A204.1 (cell line): ENCODE measurements around the gene CHSY1.
"Not testable (repeated sequence)": the region's sequence is repeated elsewhere in the genome, so short reads cannot be mapped to it uniquely, and the experiment has no call there.

Source experiments
- FAIRE-seq: peaks from 2 replicates; lab custom pipeline; 2012; peaks lifted over from hg19 to GRCh38; lab: Jason Lieb, UNC

The CHSY1 gene

GRCh38 chr15:101244889-101245668 is 6.8 kb downstream of the CHSY1 start:
- FAIRE-seq = no peak

DNA sequence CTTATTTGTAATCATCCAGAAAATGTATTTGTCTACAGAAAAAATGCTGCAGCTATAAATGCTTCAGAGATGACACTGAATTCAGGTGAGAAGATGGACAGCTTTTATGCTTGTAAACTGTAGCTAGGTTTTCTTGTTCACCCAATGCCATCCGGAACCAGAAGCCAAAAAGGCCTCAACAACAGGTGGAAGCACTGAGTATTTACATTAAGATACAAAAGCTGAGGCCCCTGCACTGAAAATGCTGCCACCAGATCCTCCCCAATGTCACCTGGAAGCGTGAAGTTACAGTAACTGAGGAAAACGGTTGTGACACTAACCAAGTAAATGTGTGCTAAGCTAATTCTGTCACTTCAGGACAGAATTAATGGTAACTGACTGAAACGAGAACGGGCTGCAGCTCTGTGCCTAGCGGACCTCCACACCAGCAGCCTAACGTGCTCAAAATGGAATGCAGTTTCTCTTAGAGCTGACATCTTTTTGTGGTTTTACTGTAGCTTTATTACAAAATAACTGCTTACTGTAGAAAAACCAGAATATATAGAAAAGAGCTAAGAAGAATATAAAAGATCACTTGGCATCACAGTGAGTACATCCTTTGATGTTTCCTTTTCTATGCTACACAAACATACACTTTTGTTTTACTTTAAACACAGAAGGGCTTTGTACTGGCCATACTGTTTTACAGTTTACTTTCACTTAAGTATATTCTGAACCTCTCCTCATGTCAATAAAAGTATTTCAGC is 7.6 kb downstream of the CHSY1 start:
- no peak for FAIRE-seq

DNA sequence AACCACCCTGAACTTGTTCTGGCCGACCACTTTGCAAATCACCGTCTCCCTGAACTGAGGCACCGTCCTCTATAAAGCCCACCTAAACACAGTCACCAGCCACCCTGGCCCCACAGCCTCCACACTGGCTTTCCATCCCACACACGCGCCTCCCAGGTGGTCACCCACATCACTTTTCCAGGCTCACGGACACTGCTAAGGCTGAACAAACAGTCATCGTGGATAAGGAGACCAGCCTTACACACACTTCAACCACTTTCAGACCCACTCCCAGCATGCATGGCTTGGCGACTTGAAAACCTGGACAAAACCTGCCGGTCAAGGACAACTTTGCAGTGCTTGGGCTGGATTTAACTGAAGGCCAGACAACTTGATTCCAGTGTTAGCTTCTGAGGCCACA is 8.4 kb downstream of the CHSY1 start:
- no peak for FAIRE-seq

- no peak for FAIRE-seq
These were observed 8.9 kb downstream of the CHSY1 start for GRCh38 chr15:101242999-101243336.

DNA sequence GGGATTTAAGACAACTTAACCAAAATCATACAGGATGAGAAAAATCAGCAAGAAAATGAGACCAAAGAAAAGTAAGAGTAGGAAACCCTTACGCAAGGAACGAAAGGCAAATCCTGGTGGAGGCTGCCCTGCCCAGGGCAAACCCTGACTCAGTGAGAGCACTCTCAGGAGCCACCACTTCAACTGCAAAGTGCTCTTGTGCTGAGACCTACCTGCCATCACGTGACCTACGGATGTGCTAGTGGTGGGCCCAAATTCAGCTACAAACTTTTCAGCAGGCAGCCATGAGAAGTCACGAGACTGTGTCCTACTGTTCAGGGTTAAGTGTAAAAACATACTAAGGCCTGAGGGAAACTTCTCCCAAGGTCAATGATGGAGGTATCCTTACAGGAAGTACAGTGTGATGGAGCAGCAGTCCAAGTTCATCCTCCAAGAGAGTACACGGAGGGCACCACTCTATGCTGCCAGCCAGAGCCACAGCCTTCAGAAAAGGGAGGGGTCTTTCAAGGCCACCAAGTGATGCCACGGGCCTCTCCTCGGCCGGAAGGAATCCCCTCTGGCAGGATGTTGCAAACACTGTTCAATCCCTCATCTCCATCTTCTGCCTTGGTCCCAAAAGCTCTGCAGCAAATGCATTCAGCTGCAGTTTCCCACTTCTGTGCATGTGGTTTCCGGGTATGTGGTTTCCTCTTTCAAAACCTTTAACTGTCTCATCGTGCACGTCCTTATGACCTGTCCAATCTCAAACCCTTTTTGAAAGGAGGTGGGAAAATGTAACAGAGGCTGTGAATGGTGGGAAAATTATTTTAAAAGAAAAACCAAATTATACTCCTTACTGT is 9.5 kb downstream of the CHSY1 start:
- FAIRE-seq = no peak

- no peak for FAIRE-seq
These were observed 11.5 kb downstream of the CHSY1 start for GRCh38 chr15:101240358-101240757.

DNA sequence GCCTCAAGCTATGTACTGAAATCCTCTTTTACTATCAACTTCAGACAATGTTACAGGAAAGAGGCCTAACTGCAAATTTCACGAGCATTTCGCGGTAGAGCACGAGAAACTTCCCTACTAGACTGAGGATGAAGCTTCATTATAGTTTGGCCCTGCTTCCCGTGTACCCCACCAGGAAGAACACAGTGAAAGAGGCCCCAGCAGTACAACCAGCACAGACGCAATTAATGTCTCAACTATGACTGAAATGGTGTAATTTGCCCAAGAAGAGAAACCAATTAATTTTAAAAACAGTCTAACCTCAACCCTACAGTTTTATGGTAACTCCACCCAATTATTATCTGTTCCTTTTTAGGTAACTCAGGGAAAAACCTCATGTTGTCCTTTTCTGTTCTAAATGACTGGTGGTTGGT is 12.1 kb downstream of the CHSY1 start:
- no peak for FAIRE-seq

- FAIRE-seq = no peak
These were observed 14.6 kb downstream of the CHSY1 start for GRCh38 chr15:101237251-101237650.

GRCh38 chr15:101233651-101234280 is 18.1 kb downstream of the CHSY1 start:
- FAIRE-seq = no peak

DNA sequence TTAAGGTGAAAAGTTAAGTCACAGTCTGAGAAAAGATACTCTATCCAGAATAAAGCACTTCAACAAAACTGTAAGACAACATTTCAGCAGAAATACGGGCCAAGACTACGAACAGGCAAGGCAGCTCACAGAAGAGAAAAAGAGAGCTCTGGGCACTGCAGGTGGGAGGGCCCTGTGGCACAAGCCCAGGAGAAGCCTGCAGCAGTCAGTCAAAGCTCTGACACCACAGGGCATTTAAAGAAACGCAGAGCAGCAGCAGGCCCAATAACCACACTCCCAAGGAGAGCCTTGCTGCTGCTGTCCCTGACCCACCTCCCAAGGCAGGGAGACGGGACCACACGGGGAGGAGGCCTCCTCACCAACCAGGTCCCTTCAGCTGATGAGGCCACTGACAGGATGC is 19.2 kb downstream of the CHSY1 start:
- no peak for FAIRE-seq

DNA sequence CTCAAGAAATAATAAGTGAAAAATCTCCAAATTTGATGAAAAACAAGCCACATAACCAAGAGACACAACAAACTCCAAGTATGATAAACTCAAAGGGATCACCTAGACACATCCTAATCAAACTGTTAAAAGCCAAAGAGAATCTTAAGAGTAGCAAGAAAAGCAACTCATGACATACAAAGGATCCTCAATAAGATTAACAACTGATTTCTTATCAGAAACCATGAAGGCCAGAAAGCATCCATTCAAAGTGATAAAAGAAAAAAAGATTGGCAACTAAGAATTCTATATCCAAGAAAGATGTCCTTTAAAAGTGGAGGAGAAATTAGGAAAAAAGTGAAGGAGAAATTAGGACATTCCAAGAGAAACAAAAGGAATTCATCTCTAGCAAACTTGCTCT is 23.5 kb downstream of the CHSY1 start:
- FAIRE-seq = no peak

DNA sequence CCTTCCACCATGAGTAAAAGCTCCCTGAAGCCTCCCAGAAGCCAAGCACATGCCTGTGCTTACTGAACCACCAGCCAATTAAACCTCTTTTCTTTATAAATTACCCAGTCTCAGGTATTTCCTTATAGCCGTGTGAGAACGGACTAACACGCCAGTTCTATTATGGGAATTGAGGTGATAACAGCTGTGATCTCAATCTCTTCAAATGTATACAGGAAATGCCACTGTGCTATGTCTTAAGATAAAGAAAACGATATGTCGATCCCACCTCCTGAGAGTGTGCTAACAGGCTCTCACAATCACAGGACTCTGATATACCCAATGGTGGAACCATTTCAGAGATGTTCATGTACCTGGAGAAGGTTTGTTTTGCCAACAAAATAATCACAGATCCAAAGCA is 26.2 kb downstream of the CHSY1 start:
- no peak for FAIRE-seq

- FAIRE-seq = no peak
These were observed 29.9 kb downstream of the CHSY1 start for GRCh38 chr15:101221902-101222301.

- no peak for FAIRE-seq
These were observed 31.8 kb downstream of the CHSY1 start for GRCh38 chr15:101220060-101220459.

GRCh38 chr15:101219441-101219840 is 32.4 kb downstream of the CHSY1 start:
- no peak for FAIRE-seq

DNA sequence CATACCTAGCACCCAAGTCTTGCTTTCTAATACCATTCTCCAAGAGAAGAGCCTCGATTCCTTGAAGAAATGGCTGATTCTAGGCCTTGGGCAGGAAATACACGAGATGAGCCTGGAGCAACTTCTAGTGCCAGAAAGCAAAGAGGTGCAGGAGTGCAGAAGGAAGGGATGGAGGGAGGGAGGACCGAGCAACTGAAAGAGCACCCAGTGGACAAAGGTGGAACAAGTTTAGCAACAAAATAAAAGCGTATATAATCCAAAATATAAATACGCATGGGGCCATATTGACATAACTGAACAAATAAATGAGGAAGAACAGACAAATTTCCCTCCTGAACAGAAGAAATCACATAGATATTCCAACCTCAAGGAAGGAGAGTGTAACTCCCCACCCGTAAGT is 34.4 kb downstream of the CHSY1 start:
- no peak for FAIRE-seq

DNA sequence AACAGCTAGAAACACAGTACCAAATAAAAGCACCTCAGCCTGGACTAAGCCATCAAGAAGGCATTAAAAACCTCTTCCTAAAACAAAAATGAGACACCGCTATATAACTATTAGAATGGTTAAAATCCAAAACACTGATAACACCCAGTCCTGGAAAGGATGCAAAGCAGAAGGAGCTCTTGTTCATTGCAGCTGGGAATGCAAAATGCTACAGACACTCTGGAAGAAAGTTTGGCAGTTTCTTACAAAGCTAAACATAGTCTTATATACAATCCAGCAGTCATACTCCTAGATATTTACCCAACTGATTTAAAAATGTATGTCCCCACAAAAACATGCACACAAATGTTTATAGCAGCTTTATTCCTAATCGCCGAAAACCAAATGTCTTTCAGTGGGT is 35.7 kb downstream of the CHSY1 start:
- no peak for FAIRE-seq

- FAIRE-seq = no peak
These were observed 36.2 kb downstream of the CHSY1 start for GRCh38 chr15:101215681-101216080.

DNA sequence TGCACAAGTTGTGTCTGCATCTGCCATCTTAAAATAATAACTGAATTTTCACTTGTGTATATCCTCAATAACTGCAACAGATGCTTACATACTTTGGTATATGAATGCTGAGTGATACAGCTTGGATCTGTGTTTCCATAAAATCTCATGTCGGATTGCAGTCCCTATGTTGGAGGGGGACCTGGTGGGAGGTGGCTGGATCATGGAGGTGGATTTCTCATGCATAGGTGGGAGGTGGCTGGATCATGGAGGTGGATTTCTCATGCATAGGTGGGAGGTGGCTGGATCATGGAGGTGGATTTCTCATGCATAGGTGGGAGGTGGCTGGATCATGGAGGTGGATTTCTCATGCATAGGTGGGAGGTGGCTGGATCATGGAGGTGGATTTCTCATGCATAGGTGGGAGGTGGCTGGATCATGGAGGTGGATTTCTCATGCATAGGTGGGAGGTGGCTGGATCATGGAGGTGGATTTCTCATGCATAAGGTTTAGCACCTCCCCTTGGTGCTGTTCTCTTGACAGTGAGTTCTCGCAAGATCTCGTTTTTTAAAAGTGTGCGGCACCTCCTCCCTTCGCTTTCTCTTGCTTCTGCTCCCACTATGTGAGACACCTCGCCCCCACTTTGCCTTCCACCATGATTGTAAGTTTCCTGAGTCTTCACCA is 37.3 kb downstream of the CHSY1 start:
- FAIRE-seq = not testable (repeated sequence)

DNA sequence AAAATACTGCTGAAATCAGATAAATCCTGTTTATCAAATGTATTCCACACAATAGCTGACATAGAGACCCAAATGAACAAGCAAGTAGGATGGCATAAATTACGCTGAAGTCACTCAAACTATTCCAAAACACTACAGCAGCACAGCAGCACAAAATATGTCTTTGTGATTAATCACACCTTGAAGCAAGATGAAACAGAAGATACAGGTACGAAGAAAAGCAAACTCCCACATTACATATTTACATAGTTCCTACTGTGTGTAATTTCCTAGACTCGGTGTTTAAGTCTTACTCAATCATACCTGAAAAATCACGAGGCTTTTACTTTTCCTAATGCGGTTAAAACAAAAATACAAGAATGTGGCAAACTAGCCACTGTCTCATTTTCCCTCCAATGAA is 38.3 kb downstream of the CHSY1 start:
- FAIRE-seq = no peak

DNA sequence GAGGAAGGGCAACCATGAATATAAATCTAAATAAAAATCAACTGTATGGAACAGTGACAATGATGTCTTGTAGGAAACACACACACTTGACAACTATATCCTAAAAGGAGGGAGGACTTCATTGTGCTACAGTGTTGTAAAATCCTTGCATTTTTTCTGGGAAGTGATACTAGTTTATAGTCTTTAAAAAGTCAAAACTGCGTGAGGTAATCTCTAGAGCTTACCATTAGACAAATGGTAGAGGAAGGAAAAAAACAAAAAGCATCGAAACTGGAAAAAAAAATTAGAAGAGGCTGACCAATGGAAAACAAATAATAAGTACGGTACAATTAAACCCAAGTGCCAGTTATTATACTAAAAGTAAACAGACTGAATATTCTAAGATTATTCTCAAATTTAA is 38.7 kb downstream of the CHSY1 start:
- no peak for FAIRE-seq

DNA sequence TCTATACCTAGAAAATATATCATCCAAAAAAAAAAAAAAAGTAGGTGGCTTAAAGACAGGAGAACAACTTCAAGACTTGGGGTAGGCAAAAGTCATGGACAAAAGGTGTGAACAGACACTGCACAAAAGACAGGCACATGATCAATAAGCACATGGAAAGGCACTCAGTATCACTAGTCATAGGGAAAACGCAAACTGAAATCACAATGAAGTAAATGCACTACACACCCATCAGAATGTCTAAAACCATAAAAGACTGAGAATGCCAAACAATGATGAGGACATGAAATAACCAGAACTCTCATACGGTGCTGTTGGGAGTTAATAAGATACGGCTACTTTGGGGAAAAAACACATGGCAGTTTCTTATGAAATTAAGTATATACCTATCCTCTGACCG is 40.0 kb downstream of the CHSY1 start:
- FAIRE-seq = no peak
